Measurements from ENCODE around the gene VBP1. TPM values are rescaled to one million over a fixed set of nuclear protein-coding genes. Genes with fewer than 3 reads are reported as not detected.

VBP1 gene
- total and polyA plus RNA-seq, 2 of the 8 experiments (the other 6 are each of a cell fraction or from before 2014, with no cell fraction given): 21.6 to 56.0 TPM

GRCh38 chrX:155213731-155214130 is 2.5 kb upstream of the VBP1 start:
- Histone ChIP-seq H3K23ac (ENCODE audit: insufficient read length) (no peak overlapping the region), H3K79me1 (ENCODE audit: low read depth, low read length) (no peaks in the 10 kb centered on the region), H3K79me2 (ENCODE audit: control insufficient read depth in 1 of 2, insufficient read depth in 2 of 2, low read length in 2 of 2) (peaks cover 0 to 20% of the 10 kb centered on the region in 2 experiments; a peak in 3 of 4 replicates), H2BK12ac (ENCODE audit: low read depth, low read length) (no peak overlapping the region), H3K27ac (ENCODE audit: low read depth, low read length) (no peak overlapping the region), H4K20me1 (replicated peaks in 1 of 2; ENCODE audit: control insufficient read depth in 1 of 2, insufficient read depth in 2 of 2, low read length in 2 of 2) (peaks cover 0 to 3% of the 10 kb centered on the region in 2 experiments), H4K91ac (replicated peaks; ENCODE audit: insufficient read length, low read length) (no peak overlapping the region), H2BK5ac (ENCODE audit: low read depth, low read length) (no peak overlapping the region), H3K23me2 (ENCODE audit: low read depth, low read length) (peaks cover 3% of the 10 kb centered on the region; the same call in 1 of the 2 replicates), H3K56ac (replicated peaks; ENCODE audit: insufficient read length, low read depth, low read length) (no peak overlapping the region), H2BK20ac (ENCODE audit: low read length) (no peak overlapping the region), H2BK15ac (ENCODE audit: low read length) (no peak overlapping the region), H3K18ac (ENCODE audit: extremely low read depth, low read length) (no peak overlapping the region), H3K14ac (ENCODE audit: insufficient read length) (no peak overlapping the region), H3K9ac (replicated peaks in 1 of 4; ENCODE audit: extremely low read depth in 1 of 4, low read depth in 3 of 4, low read length in 3 of 4) (no peak overlapping the region), H3K4me2 (ENCODE audit: insufficient read depth in 1 of 2, low read depth in 2 of 2, low read length in 2 of 2) (no peak overlapping the region), H3K9me3 (ENCODE audit: insufficient read depth in 2 of 2, low read depth in 1 of 2, low read length in 1 of 2) (no peaks in the 10 kb centered on the region), H4K5ac (ENCODE audit: insufficient read length, low read depth, low read length) (no peak overlapping the region), H2AFZ (ENCODE audit: low read length) (no peak overlapping the region), H3K4me1 (replicated peaks in 1 of 4; ENCODE audit: control insufficient read depth in 3 of 4, insufficient read depth in 4 of 4, low read length in 3 of 4) (no peaks in the 10 kb centered on the region; a peak in 2 of 7 replicates), H2AK5ac (ENCODE audit: low read depth, low read length) (no peak overlapping the region), H3K4ac (replicated peaks; ENCODE audit: insufficient read length, low read depth, low read length) (no peak overlapping the region), H4K8ac (ENCODE audit: extremely low read depth, insufficient read depth, low read length) (no peak overlapping the region), H2BK120ac (replicated peaks; ENCODE audit: low read depth, low read length) (no peak overlapping the region), H3K36me3 (ENCODE audit: control insufficient read depth in 2 of 4, insufficient read depth in 4 of 4, low read length in 3 of 4) (no peaks in the 10 kb centered on the region), H3K27me3 (replicated peaks in 1 of 4; ENCODE audit: control insufficient read depth in 3 of 4, extremely low read depth in 1 of 4, insufficient read depth in 3 of 4, low read length in 3 of 4) (peaks cover 0 to 2% (median 0%) of the 10 kb centered on the region in 4 experiments; a peak in 3 of 7 replicates), H3K4me3 (ENCODE audit: extremely low read depth in 1 of 4, insufficient read depth in 2 of 4, low read depth in 3 of 4, low read length in 4 of 4) (no peak overlapping the region)
- ChIA-PET POLR2A (ENCODE audit: partially characterized antibody) (no interaction called here), CTCF (ENCODE audit: partially characterized antibody) (no interaction called here)
- no peak for DNase-seq (ENCODE audit: low read depth in 1 of 2, low spot score in 2 of 2)
- WGBS, 2 experiments (ENCODE audit: extremely low coverage in 1 of 2, insufficient coverage in 1 of 2, insufficient read length in 1 of 2, insufficient replicate concordance in 2 of 2, low coverage in 1 of 2, low lambda C conversion rate in 2 of 2, missing lambda C conversion rate in 1 of 2): 86% methylated on average over 4 of the region's 4 CpGs; no CpG with 5 or more reads in 1 of the 2 experiments
- no peak for FAIRE-seq
- TF ChIP-seq RFX5 (IDR thresholded peaks at IDR 0.05; ENCODE audit: borderline replicate concordance, low read depth, low read length): no peak
- TF ChIP-seq PHF8 (conservative IDR thresholded peaks at IDR 0.05; ENCODE audit: low read depth, low read length): no peak
- no peak for TF ChIP-seq HDAC6 (IDR thresholded peaks at IDR 0.05; ENCODE audit: low read depth, low read length)
- TF ChIP-seq SIN3A (conservative IDR thresholded peaks at IDR 0.05 in 1 of 2, IDR thresholded peaks at IDR 0.05 in 1 of 2; ENCODE audit: low read depth in 1 of 2, low read length in 2 of 2): no peak
- no peak for TF ChIP-seq POLR2AphosphoS5 (IDR thresholded peaks at IDR 0.05; ENCODE audit: low read depth, low read length)
- no peak for TF ChIP-seq SUZ12 (IDR thresholded peaks at IDR 0.05; ENCODE audit: low read length)
- TF ChIP-seq ZNF274 (IDR thresholded peaks at IDR 0.05; ENCODE audit: borderline replicate concordance, extremely low read depth, low read length): no peak
- TF ChIP-seq ATF2 (IDR thresholded peaks at IDR 0.05; ENCODE audit: low read length): no peak
- TF ChIP-seq KDM5A (IDR thresholded peaks at IDR 0.05; ENCODE audit: low read length): no peak
- no peak for TF ChIP-seq CREB1 (IDR thresholded peaks at IDR 0.05)
- no peak for TF ChIP-seq TAF7 (optimal IDR thresholded peaks at IDR 0.05; ENCODE audit: borderline replicate concordance, low read depth, low read length)
- no peak for TF ChIP-seq RAD21 (IDR thresholded peaks at IDR 0.05 in 1 of 2, conservative IDR thresholded peaks at IDR 0.05 in 1 of 2; ENCODE audit: low read depth in 2 of 2, low read length in 2 of 2)

All from H1 (cell line).